Measurements from ENCODE around the gene FIP1L1. TPM values are rescaled to one million over a fixed set of nuclear protein-coding genes. Genes with fewer than 3 reads are reported as not detected.
"Not testable (repeated sequence)": the region's sequence is repeated elsewhere in the genome, so short reads cannot be mapped to it uniquely, and the experiment has no call there.

The FIP1L1 gene
- 33.2 TPM for total RNA-seq
- long read RNA-seq, transcript FIP1L1-201 (15 exons, 1,878 nt): minor isoform, 11 of 190 reads
- long read RNA-seq, transcript FIP1L1-202 (18 exons, 2,198 nt): major isoform, 19 of 190 reads
- long read RNA-seq, partial matches to known transcripts: 4 of 190 reads
- long read RNA-seq, other reads (novel, unspliced or antisense): 151 of 190 reads

- DNase-seq (ENCODE audit: low spot score): peak; percentile 98
Observed at GRCh38 chr4:53377319-53378170, at the start of gene FIP1L1. Gene FIP1L1 (plus strand): TSS chr4:53377641. CDS start chr4:53377839, 198 bp downstream.

GRCh38 chr4:53334916-53335315 is 42.5 kb upstream of the FIP1L1 start:
- not testable (repeated sequence) for DNase-seq (ENCODE audit: low spot score)

- not testable (repeated sequence) for DNase-seq (ENCODE audit: low spot score)
Observed at GRCh38 chr4:53340145-53340544, 37.3 kb upstream of the FIP1L1 start.

GRCh38 chr4:53346392-53346791 is 31.0 kb upstream of the FIP1L1 start:
- DNase-seq (ENCODE audit: low spot score): not testable (repeated sequence)

GRCh38 chr4:53346920-53347852 is 30.3 kb upstream of the FIP1L1 start:
- DNase-seq (ENCODE audit: low spot score): no peak

- no peak for DNase-seq (ENCODE audit: low spot score)
Observed at GRCh38 chr4:53348046-53348445, 29.4 kb upstream of the FIP1L1 start.

GRCh38 chr4:53349091-53349491 is 28.4 kb upstream of the FIP1L1 start:
- no peak for DNase-seq (ENCODE audit: low spot score)

GRCh38 chr4:53354012-53354722 is 23.3 kb upstream of the FIP1L1 start:
- DNase-seq (ENCODE audit: low spot score): no peak

- DNase-seq (ENCODE audit: low spot score): no peak
Observed at GRCh38 chr4:53355930-53356521, 21.4 kb upstream of the FIP1L1 start.

- DNase-seq (ENCODE audit: low spot score): no peak
Observed at GRCh38 chr4:53361451-53361850, 16.0 kb upstream of the FIP1L1 start.

GRCh38 chr4:53362093-53362492 is 15.3 kb upstream of the FIP1L1 start:
- no peak for DNase-seq (ENCODE audit: low spot score)

- no peak for DNase-seq (ENCODE audit: low spot score)
Observed at GRCh38 chr4:53364624-53365023, 12.8 kb upstream of the FIP1L1 start.

- no peak for DNase-seq (ENCODE audit: low spot score)
Observed at GRCh38 chr4:53365121-53365485, 12.3 kb upstream of the FIP1L1 start.

GRCh38 chr4:53365486-53366300 is 11.7 kb upstream of the FIP1L1 start, which contains the start of gene SCFD2:
Gene SCFD2 (minus strand): TSS chr4:53366061.
- DNase-seq (ENCODE audit: low spot score): peak; percentile 97

GRCh38 chr4:53366301-53366716 is 11.1 kb upstream of the FIP1L1 start:
- no peak for DNase-seq (ENCODE audit: low spot score)

- no peak for DNase-seq (ENCODE audit: low spot score)
Observed at GRCh38 chr4:53367721-53368120, 9.7 kb upstream of the FIP1L1 start.

- DNase-seq (ENCODE audit: low spot score): no peak
Observed at GRCh38 chr4:53371049-53371448, 6.4 kb upstream of the FIP1L1 start.

- no peak for DNase-seq (ENCODE audit: low spot score)
Observed at GRCh38 chr4:53371843-53372521, 5.5 kb upstream of the FIP1L1 start.

GRCh38 chr4:53374777-53375258 is 2.6 kb upstream of the FIP1L1 start:
- DNase-seq (ENCODE audit: low spot score): no peak

Measured in mesenteric fat pad (tissue), 1 donor.